K562 (cell line): Measurements from ENCODE around the gene XRCC5. TPM values are rescaled to one million over a fixed set of nuclear protein-coding genes. Genes with fewer than 3 reads are reported as not detected.

Experiments used
- ATAC-seq: fragments of 200-7000 bp; cut with Tn5 transposase; 3 replicates; pipeline ENCODE4 v1.9.1; 2020; ENCODE audit warnings: moderate library complexity
- BruUV-seq: library from RNA; stranded (reverse); fragments of 400-500 nt; replicated peaks from 2 replicates; lab custom pipeline; 2021; lab: Mats Ljungman, UMichigan
- CTCF ChIA-PET: fragments of 300-600 bp; formaldehyde crosslinking; extraction: SDS; loops from one replicate; lab custom pipeline; 2021; ENCODE audit warnings: low intra/inter-chr PET ratio; lab: Yijun Ruan, JAX
- POLR2A ChIA-PET: fragments of 300-600, 350-650 bp; sonication (Branson Sonifier 250); formaldehyde crosslinking; extraction: SDS; loops from one replicate; lab custom pipeline; 2021; ENCODE audit warnings: antibody characterized with exemption, inconsistent platforms; lab: Yijun Ruan, JAX
- DNase-seq, 4 experiments: peaks; one replicate each; pipeline versions ENCODE4 v3.0.0 to v3.0.0-alpha.2; 2011 to 2018; ENCODE audit warnings: low spot score in 3 of 4, mixed read lengths in 3 of 4; ENCODE audit errors: extremely low read depth in 1 of 4
- FAIRE-seq: peaks from 2 replicates; lab custom pipeline; 2011; peaks lifted over from hg19 to GRCh38; lab: Jason Lieb, UNC
- H2AFZ ChIP-seq: 2 replicates; pipeline ENCODE4 v1.6.0; 2011; ENCODE audit warnings: low read depth, low read length, control low read depth, inconsistent platforms
- H3K27ac ChIP-seq: fragments of 200-600 bp; 3 replicates; pipeline ENCODE4 v1.8.0; 2011; ENCODE audit warnings: low read depth, mild to moderate bottlenecking, control low read depth, inconsistent platforms, low read length, moderate library complexity, mixed read lengths; ENCODE audit errors: extremely low read depth
- H3K27me3 ChIP-seq, 2 experiments: fragments of 300-600 bp in 1 of 2; 2 replicates in 1 of 2; 3 replicates in 1 of 2; pipeline versions ENCODE4 v1.6.0 to v1.8.0; 2011; ENCODE audit warnings: inconsistent platforms in 2 of 2, low read length in 2 of 2, mild to moderate bottlenecking in 1 of 2, mixed read lengths in 1 of 2, moderate library complexity in 1 of 2; ENCODE audit not compliant: control insufficient read depth in 2 of 2, insufficient read depth in 2 of 2
- H3K36me3 ChIP-seq: fragments of 300-600 bp; 3 replicates; pipeline ENCODE4 v1.8.0; 2011; ENCODE audit warnings: mild to moderate bottlenecking, low read length, inconsistent platforms; ENCODE audit not compliant: control insufficient read depth, insufficient read depth
- H3K4me1 ChIP-seq, 2 experiments: fragments of 200-600 bp in 1 of 2; replicated peaks in 1 of 2; 2 replicates in 1 of 2; 3 replicates in 1 of 2; pipeline versions ENCODE4 v1.5.1 to v1.8.0; 2011; ENCODE audit warnings: inconsistent platforms in 2 of 2, low read length in 2 of 2, mild to moderate bottlenecking in 1 of 2, mixed read lengths in 1 of 2, moderate library complexity in 1 of 2; ENCODE audit not compliant: control insufficient read depth in 2 of 2, insufficient read depth in 2 of 2
- H3K4me2 ChIP-seq: 2 replicates; pipeline ENCODE4 v1.6.1; 2011; ENCODE audit warnings: low read length, control low read depth, inconsistent platforms, mixed read lengths; ENCODE audit not compliant: insufficient read depth
- H3K4me3 ChIP-seq: fragments of 200-600 bp; sonication (generic), shearing (Covaris generic); 2 replicates; pipeline ENCODE4 v1.5.1; 2016; ENCODE audit warnings: control low read depth, inconsistent platforms
- H3K79me2 ChIP-seq: fragments of 200-600 bp; 3 replicates; pipeline ENCODE4 v1.8.0; 2011; ENCODE audit warnings: low read length, inconsistent platforms; ENCODE audit not compliant: control insufficient read depth, insufficient read depth
- H3K9ac ChIP-seq, 2 experiments: 2 replicates each; pipeline versions ENCODE4 v1.6.0 to v1.6.1; 2011; ENCODE audit warnings: low read depth in 2 of 2, low read length in 2 of 2, control low read depth in 1 of 2, inconsistent platforms in 1 of 2, mild to moderate bottlenecking in 1 of 2, mixed read lengths in 1 of 2; ENCODE audit not compliant: insufficient read depth in 1 of 2
- H3K9me1 ChIP-seq: one replicate; pipeline ENCODE4 v1.6.0; 2011; ENCODE audit warnings: inconsistent platforms, mild to moderate bottlenecking, low read length, moderate library complexity; ENCODE audit not compliant: control insufficient read depth, insufficient read depth
- H3K9me3 ChIP-seq: replicated peaks from 2 replicates; pipeline ENCODE4 v1.5.1; 2011; ENCODE audit warnings: low read depth, low read length, inconsistent platforms; ENCODE audit not compliant: control insufficient read depth, insufficient read depth
- H4K20me1 ChIP-seq: replicated peaks from 2 replicates; pipeline ENCODE4 v1.6.1; 2011; ENCODE audit warnings: low read length, inconsistent platforms, mixed read lengths; ENCODE audit not compliant: control insufficient read depth, insufficient read depth
- E2F3 ChIP-seq: fragments of 250-450 bp; sonication (Bioruptor Pico); IDR thresholded peaks from 2 replicates; pipeline ENCODE4 v1.4.0; 2020; ENCODE audit warnings: mild to moderate bottlenecking
- HLTF ChIP-seq: fragments of 450-650 bp; IDR thresholded peaks from 2 replicates; pipeline ENCODE4 v1.6.1; 2016
- ZNF280A ChIP-seq: fragments of 450-650 bp; IDR thresholded peaks from 2 replicates; pipeline ENCODE4 v1.6.1; 2018; ENCODE audit warnings: mild to moderate bottlenecking, low read depth; ENCODE audit not compliant: partially characterized antibody
- ZNF507 ChIP-seq: conservative IDR thresholded peaks from 2 replicates; pipeline ENCODE4 v1.6.1; 2017; ENCODE audit warnings: missing genetic modification characterization, missing compliant biosample characterization
- WGBS: fragments of 100-300 bp; shearing (Covaris generic); methylation state at CpG from one replicate; pipeline ENCODE4 v1.1.6; 2016; ENCODE audit warnings: low coverage, mixed read lengths; ENCODE audit not compliant: insufficient coverage; ENCODE audit errors: missing lambda C conversion rate; 5-methylcytosine and 5-hydroxymethylcytosine counted together
- in situ Hi-C: fragments of 300-500 bp; cut with MboI; formaldehyde crosslinking; loops from 4 replicates; pipeline ENCODE4 v1.15.0; 2018; ENCODE audit warnings: inconsistent platforms, mixed read lengths
- intact Hi-C: fragments of 100-400 bp; cut with micrococcal nuclease; formaldehyde crosslinking; loops from 2 replicates; pipeline ENCODE4 v1.14.2; 2022
- polyA plus RNA-seq, 8 experiments: library from polyadenylated mRNA; depleted of rRNA in 4 of 8; stranded (reverse) in 5 of 8; unstranded in 3 of 8; fragments of >200 nt; fragmentation: Nextera tagmentation in 2 of 8; fragmentation: Illumina TruSeq in 1 of 8; extraction: Ambion mirVana in 2 of 8; extraction: Trizol in 1 of 8; gene quantifications; 2 replicates each; pipeline versions ENCODE4 v1.2.1 to v1.2.3, GENCODE V29; 2011 to 2014; ENCODE audit warnings: inconsistent platforms in 1 of 8, missing spikeins in 1 of 8
- total RNA-seq, 7 experiments: library from RNA; depleted of rRNA in 6 of 7; stranded (reverse); fragments of >200 nt in 6 of 7; fragmentation: Illumina TruSeq in 2 of 7; extraction: Trizol in 2 of 7; gene quantifications; 2 replicates each; pipeline versions ENCODE4 v1.2.1 to v1.2.3, GENCODE V29; 2011 to 2021; ENCODE audit warnings: low replicate concordance in 1 of 7
- TF ChIP-seq, protein P1 (sequence below): fragments of 200-800 bp; sonication (Bioruptor generic); IDR thresholded peaks from 2 replicates; pipeline ENCODE4 v1.6.1; 2017; ENCODE audit warnings: missing genetic modification characterization, missing compliant biosample characterization
- TF ChIP-seq, protein P2 (sequence below): fragments of 250-450 bp; sonication (Bioruptor Pico); IDR thresholded peaks from 2 replicates; pipeline ENCODE4 v1.4.0; 2020; ENCODE audit warnings: borderline replicate concordance
- TF ChIP-seq, protein P3 (sequence below), 2 experiments: fragments of 450-650 bp; conservative IDR thresholded peaks; 2 replicates each; pipeline ENCODE4 v1.6.1; 2017; ENCODE audit warnings: mild to moderate bottlenecking in 2 of 2, moderate library complexity in 2 of 2
- TF ChIP-seq, protein P4 (sequence below): fragments of 250-450 bp; sonication (Bioruptor Pico); IDR thresholded peaks from 2 replicates; pipeline ENCODE4 v1.8.0; 2021; ENCODE audit warnings: mild to moderate bottlenecking, moderate library complexity

Gene XRCC5
- total and polyA plus RNA-seq, 9 of the 15 experiments (the other 6 are each of a cell fraction or from before 2014, with no cell fraction given), result 168 to 551 (median 297) TPM

GRCh38 chr2:216126943-216127342 is 17.8 kb downstream of the XRCC5 start:
- H3K27ac ChIP-seq, result no peak overlapping the region
- FAIRE-seq, result no peak

More at GRCh38 chr2:216126943-216127342, 17.8 kb downstream of the XRCC5 start:
- no peaks in the 10 kb centered on the region for H3K27me3 ChIP-seq
- H3K4me1 ChIP-seq, result no peaks in the 10 kb centered on the region
- no TSS peak for BruUV-seq
- POLR2A ChIA-PET, result no interaction called here
- in situ Hi-C loops, result no loop called here
- H3K9me1 ChIP-seq, result no peaks in the 10 kb centered on the region
- H4K20me1 ChIP-seq, result no peaks in the 10 kb centered on the region; the same call in 1 of the 2 replicates
- intact Hi-C loops, result no loop called here
- H3K4me3 ChIP-seq, result no peak overlapping the region
- H3K9me3 ChIP-seq, result no peaks in the 10 kb centered on the region
- CTCF ChIA-PET, result no interaction called here
- no peak overlapping the region for H3K4me2 ChIP-seq
- no peak overlapping the region for H3K9ac ChIP-seq
- H3K79me2 ChIP-seq, result peaks cover 5% of the 10 kb centered on the region
- no peak for ATAC-seq
- no peak for TF ChIP-seq ZNF280A
- no peak for TF ChIP-seq E2F3
- TF ChIP-seq, protein P1, sequence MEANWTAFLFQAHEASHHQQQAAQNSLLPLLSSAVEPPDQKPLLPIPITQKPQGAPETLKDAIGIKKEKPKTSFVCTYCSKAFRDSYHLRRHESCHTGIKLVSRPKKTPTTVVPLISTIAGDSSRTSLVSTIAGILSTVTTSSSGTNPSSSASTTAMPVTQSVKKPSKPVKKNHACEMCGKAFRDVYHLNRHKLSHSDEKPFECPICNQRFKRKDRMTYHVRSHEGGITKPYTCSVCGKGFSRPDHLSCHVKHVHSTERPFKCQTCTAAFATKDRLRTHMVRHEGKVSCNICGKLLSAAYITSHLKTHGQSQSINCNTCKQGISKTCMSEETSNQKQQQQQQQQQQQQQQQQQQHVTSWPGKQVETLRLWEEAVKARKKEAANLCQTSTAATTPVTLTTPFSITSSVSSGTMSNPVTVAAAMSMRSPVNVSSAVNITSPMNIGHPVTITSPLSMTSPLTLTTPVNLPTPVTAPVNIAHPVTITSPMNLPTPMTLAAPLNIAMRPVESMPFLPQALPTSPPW (CRISPR knock-in tag), result no peak
- TF ChIP-seq, protein P2, sequence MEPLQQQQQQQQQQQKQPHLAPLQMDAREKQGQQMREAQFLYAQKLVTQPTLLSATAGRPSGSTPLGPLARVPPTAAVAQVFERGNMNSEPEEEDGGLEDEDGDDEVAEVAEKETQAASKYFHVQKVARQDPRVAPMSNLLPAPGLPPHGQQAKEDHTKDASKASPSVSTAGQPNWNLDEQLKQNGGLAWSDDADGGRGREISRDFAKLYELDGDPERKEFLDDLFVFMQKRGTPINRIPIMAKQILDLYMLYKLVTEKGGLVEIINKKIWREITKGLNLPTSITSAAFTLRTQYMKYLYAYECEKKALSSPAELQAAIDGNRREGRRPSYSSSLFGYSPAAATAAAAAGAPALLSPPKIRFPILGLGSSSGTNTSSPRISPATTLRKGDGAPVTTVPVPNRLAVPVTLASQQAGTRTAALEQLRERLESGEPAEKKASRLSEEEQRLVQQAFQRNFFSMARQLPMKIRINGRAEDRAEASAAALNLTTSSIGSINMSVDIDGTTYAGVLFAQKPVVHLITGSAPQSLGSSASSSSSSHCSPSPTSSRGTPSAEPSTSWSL (CRISPR knock-in tag), result no peak
- TF ChIP-seq, protein P3, sequence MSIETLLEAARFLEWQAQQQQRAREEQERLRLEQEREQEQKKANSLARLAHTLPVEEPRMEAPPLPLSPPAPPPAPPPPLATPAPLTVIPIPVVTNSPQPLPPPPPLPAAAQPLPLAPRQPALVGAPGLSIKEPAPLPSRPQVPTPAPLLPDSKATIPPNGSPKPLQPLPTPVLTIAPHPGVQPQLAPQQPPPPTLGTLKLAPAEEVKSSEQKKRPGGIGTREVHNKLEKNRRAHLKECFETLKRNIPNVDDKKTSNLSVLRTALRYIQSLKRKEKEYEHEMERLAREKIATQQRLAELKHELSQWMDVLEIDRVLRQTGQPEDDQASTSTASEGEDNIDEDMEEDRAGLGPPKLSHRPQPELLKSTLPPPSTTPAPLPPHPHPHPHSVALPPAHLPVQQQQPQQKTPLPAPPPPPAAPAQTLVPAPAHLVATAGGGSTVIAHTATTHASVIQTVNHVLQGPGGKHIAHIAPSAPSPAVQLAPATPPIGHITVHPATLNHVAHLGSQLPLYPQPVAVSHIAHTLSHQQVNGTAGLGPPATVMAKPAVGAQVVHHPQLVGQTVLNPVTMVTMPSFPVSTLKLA (conservative IDR thresholded peaks at IDR 0.05), result no peak
- TF ChIP-seq HLTF, result no peak
- TF ChIP-seq, protein P4, sequence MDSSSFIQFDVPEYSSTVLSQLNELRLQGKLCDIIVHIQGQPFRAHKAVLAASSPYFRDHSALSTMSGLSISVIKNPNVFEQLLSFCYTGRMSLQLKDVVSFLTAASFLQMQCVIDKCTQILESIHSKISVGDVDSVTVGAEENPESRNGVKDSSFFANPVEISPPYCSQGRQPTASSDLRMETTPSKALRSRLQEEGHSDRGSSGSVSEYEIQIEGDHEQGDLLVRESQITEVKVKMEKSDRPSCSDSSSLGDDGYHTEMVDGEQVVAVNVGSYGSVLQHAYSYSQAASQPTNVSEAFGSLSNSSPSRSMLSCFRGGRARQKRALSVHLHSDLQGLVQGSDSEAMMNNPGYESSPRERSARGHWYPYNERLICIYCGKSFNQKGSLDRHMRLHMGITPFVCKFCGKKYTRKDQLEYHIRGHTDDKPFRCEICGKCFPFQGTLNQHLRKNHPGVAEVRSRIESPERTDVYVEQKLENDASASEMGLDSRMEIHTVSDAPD (CRISPR knock-in tag), result no peak
- TF ChIP-seq ZNF507 (tag), result no peak
- TF ChIP-seq, all 486 proteins: peak for 0
- no peak for DNase-seq
- WGBS, result 91% methylated on average over 5 of the region's 5 CpGs
- no peak overlapping the region for H2AFZ ChIP-seq
- peaks cover 92% of the 10 kb centered on the region for H3K36me3 ChIP-seq
